Spleen (tissue), 11 donors: ENCODE data around the gene GRHL3. TPM values are rescaled to one million over a fixed set of nuclear protein-coding genes. Genes with fewer than 3 reads are reported as not detected.

Experiments
- DNase-seq: peaks from one replicate; pipeline ENCODE4 v3.0.0-alpha.2; 2020
- H3K27ac ChIP-seq, 8 donors: fragments of 200-600 bp; sonication (generic) in 7 of 8; 1 replicate in 4 of 8; 2 replicates in 4 of 8; pipeline versions ENCODE4 v1.5.0 to v1.8.0; 2016 to 2021; ENCODE audit warnings: inconsistent platforms in 4 of 8, mild to moderate bottlenecking in 4 of 8, moderate library complexity in 1 of 8
- H3K27me3 ChIP-seq, 7 donors: fragments of 200-600 bp; sonication (generic) in 6 of 7; replicated peaks in 1 of 7; 1 replicate in 4 of 7; 2 replicates in 3 of 7; pipeline versions ENCODE4 v1.5.0 to v1.8.0; 2016 to 2021; ENCODE audit warnings: inconsistent platforms in 3 of 7, mild to moderate bottlenecking in 1 of 7
- H3K36me3 ChIP-seq, 6 donors: fragments of 200-600 bp; sonication (generic) in 5 of 6; 1 replicate in 4 of 6; 2 replicates in 2 of 6; pipeline versions ENCODE4 v1.5.0 to v1.8.0; 2016 to 2021; ENCODE audit warnings: inconsistent platforms in 2 of 6
- H3K4me1 ChIP-seq, 6 donors: fragments of 200-600 bp; sonication (generic) in 5 of 6; 1 replicate in 3 of 6; 2 replicates in 3 of 6; pipeline versions ENCODE4 v1.5.0 to v1.8.0; 2016 to 2021; ENCODE audit warnings: inconsistent platforms in 3 of 6
- H3K4me3 ChIP-seq, 8 donors: fragments of 200-600 bp; sonication (generic) in 7 of 8; 1 replicate in 4 of 8; 2 replicates in 4 of 8; pipeline versions ENCODE4 v1.5.0 to v1.8.0; 2016 to 2021; ENCODE audit warnings: inconsistent platforms in 4 of 8, mild to moderate bottlenecking in 4 of 8, moderate library complexity in 2 of 8
- H3K9me3 ChIP-seq, 8 donors: fragments of 200-600 bp; sonication (generic) in 7 of 8; 1 replicate in 4 of 8; 2 replicates in 4 of 8; pipeline versions ENCODE4 v1.5.0 to v1.8.0; 2016 to 2021; ENCODE audit warnings: inconsistent platforms in 4 of 8
- CTCF ChIP-seq, 11 experiments: fragments of 200-600 bp in 7 of 11; fragments of 450-650 bp in 4 of 11; sonication (generic) in 4 of 11; IDR thresholded peaks in 8 of 11; conservative IDR thresholded peaks in 3 of 11; 1 replicate in 7 of 11; 2 replicates in 4 of 11; pipeline versions ENCODE4 v1.4.0 to v1.8.0; 2016 to 2021; ENCODE audit warnings: antibody characterized with exemption in 11 of 11, inconsistent platforms in 4 of 11, mild to moderate bottlenecking in 1 of 11
- POLR2A ChIP-seq, 3 donors: fragments of 450-650 bp; IDR thresholded peaks; one replicate each; pipeline ENCODE4 v1.5.1; 2017; ENCODE audit warnings: antibody characterized with exemption in 3 of 3, mild to moderate bottlenecking in 1 of 3
- POLR2AphosphoS5 ChIP-seq, 3 donors: sonication (generic); formaldehyde crosslinking; IDR thresholded peaks; one replicate each; pipeline ENCODE4 v1.5.1; 2017; ENCODE audit warnings: antibody characterized with exemption in 3 of 3
- WGBS, 5 donors: extraction: QIAGEN DNeasy Blood & Tissue Kit in 3 of 5; methylation state at CpG; one replicate each; pipeline versions ENCODE4 v1.1.5 to v1.1.7; 2013 to 2018; 5-methylcytosine and 5-hydroxymethylcytosine counted together
- intact Hi-C: fragments of 100-400 bp; cut with DNase I; formaldehyde crosslinking; loops from one replicate; pipeline ENCODE4 v1.15.0; 2023; ENCODE audit warnings: low total_unique reads
- polyA plus RNA-seq, 3 donors: library from polyadenylated mRNA; stranded (reverse); fragments of 200-250 nt; gene quantifications; one replicate each; pipeline ENCODE4 v1.2.1, GENCODE V29; 2013
- total RNA-seq, 7 donors: library from RNA; depleted of rRNA in 3 of 7; stranded (reverse); fragments of >200 nt in 3 of 7; fragmentation: NEBNext Ultra II Directional in 4 of 7; extraction: Animal tissue kit (Norgen Biotek cat#: 25700) in 4 of 7; gene quantifications; one replicate each; pipeline versions ENCODE4 v1.1.0 to v1.2.1, GENCODE V29; 2016 to 2021
- donor health status: healthy with polysubstance abuse.
- donor health status: DM: no; HTN: no; CAD: no; lungs with moderate emphysema.
- donor health status: DM: no; HTN: no; CAD: no.
- donor health status: Bipolar disorder and iron deficiency.
- donor health status: healthy.
- donor health status: DM: no; HTN: no; CAD: no.
- donor health status: DM: yes; HTN: yes; CAD: no.

The GRHL3 gene
- total and polyA plus RNA-seq, 10 donors, result 0.04 to 0.06 TPM; not detected in 8

- intact Hi-C loops, result no loop called here
These were observed 69.3 kb downstream of the GRHL3 start for GRCh38 chr1:24388331-24388885.

GRCh38 chr1:24389231-24389678 lies 70.1 kb downstream of the GRHL3 start:
- 72 to 85% (median 80%) methylated on average over 4 of the region's 4 CpGs for WGBS, 5 donors

More at GRCh38 chr1:24388331-24388885, 69.3 kb downstream of the GRHL3 start:
- DNase-seq, result no peak
- H3K27me3 ChIP-seq, result no peaks in the 10 kb centered on the region
- H3K4me1 ChIP-seq, result peaks cover 8 to 67% (median 46%) of the 10 kb centered on the region in 6 donors
- TF ChIP-seq CTCF (IDR thresholded peaks at IDR 0.05 in 8 of 11, conservative IDR thresholded peaks at IDR 0.05 in 3 of 11) (no peak), POLR2AphosphoS5 (IDR thresholded peaks at IDR 0.05) (no peak), POLR2A (IDR thresholded peaks at IDR 0.05) (no peak)
- H3K4me3 ChIP-seq, result no peak overlapping the region
- no peaks in the 10 kb centered on the region for H3K36me3 ChIP-seq
- H3K27ac ChIP-seq, result no peak overlapping the region
- 92 to 98% (median 95%) methylated on average over 8 of the region's 8 CpGs for WGBS, 5 donors
- no peaks in the 10 kb centered on the region for H3K9me3 ChIP-seq

GRCh38 chr1:24390924-24391782 lies 72.0 kb downstream of the GRHL3 start:
- Histone ChIP-seq H3K27ac (peak overlapping the region; percentile 70 to 86 (median 74)), H3K4me1 (peaks cover 8 to 44% (median 33%) of the 10 kb centered on the region in 6 donors), H3K27me3 (no peaks in the 10 kb centered on the region), H3K4me3 (peak overlapping the region in 4 of 8 donors; percentile 0 to 44 (median 9)), H3K9me3 (no peaks in the 10 kb centered on the region), H3K36me3 (no peaks in the 10 kb centered on the region)
- 8 to 16% (median 14%) methylated on average over 12 of the region's 12 CpGs for WGBS, 5 donors
- intact Hi-C loops, result loop anchor here (2.0 kb wide), 1 partner anchor 188 kb away; no protein-coding TSS in a partner anchor
- no peak for TF ChIP-seq POLR2A (IDR thresholded peaks at IDR 0.05)
- peak; percentile 88 to 97 (median 94) for TF ChIP-seq CTCF (IDR thresholded peaks at IDR 0.05 in 8 of 11, conservative IDR thresholded peaks at IDR 0.05 in 3 of 11)
- TF ChIP-seq POLR2AphosphoS5 (IDR thresholded peaks at IDR 0.05), result peak in 2 of 3 donors; percentile 15 to 37
- DNase-seq, result peak; percentile 92

More at GRCh38 chr1:24389231-24389678, 70.1 kb downstream of the GRHL3 start:
- peaks cover 8 to 63% (median 48%) of the 10 kb centered on the region in 6 donors for H3K4me1 ChIP-seq
- no peaks in the 10 kb centered on the region for H3K9me3 ChIP-seq
- H3K36me3 ChIP-seq, result no peaks in the 10 kb centered on the region
- no peaks in the 10 kb centered on the region for H3K27me3 ChIP-seq
- TF ChIP-seq CTCF (IDR thresholded peaks at IDR 0.05 in 8 of 11, conservative IDR thresholded peaks at IDR 0.05 in 3 of 11), result no peak
- TF ChIP-seq POLR2AphosphoS5 (IDR thresholded peaks at IDR 0.05), result no peak
- TF ChIP-seq POLR2A (IDR thresholded peaks at IDR 0.05), result no peak
- H3K27ac ChIP-seq, result no peak overlapping the region
- no peak for DNase-seq
- intact Hi-C loops, result no loop called here
- no peak overlapping the region for H3K4me3 ChIP-seq
